Measurements from ENCODE around the gene SH3BP2.

SH3BP2 gene

DNA sequence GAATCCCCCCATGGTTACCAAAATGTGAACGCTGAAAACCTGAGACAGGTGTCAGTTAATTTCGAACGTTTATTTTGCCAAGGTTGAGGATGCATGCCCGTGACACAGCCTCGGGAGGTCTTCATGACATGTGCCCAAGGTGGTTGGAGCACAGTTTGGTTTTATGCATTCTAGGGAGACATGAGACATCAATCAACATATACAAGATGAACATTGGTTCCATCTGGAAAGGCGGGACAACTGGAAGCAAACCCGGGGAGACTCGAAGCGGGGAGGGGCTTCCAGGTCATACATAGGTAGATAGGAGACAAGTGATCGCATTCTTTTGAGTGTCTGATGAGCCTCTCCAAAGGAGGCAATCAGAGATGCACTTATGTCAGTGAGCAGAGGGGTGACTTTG, 11.0 kb upstream of the SH3BP2 start:
- no peak for DNase-seq (ENCODE audit: low read depth, low spot score)
- POLR2A ChIA-PET, result no interaction called here
- CTCF ChIA-PET, result interaction anchor here (1.1 to 2.6 kb wide), 3 partner anchors 17 to 18 kb away, joined by 4 to 5 read pairs (median 5); no protein-coding TSS in a partner anchor
- TF ChIP-seq, protein P1, sequence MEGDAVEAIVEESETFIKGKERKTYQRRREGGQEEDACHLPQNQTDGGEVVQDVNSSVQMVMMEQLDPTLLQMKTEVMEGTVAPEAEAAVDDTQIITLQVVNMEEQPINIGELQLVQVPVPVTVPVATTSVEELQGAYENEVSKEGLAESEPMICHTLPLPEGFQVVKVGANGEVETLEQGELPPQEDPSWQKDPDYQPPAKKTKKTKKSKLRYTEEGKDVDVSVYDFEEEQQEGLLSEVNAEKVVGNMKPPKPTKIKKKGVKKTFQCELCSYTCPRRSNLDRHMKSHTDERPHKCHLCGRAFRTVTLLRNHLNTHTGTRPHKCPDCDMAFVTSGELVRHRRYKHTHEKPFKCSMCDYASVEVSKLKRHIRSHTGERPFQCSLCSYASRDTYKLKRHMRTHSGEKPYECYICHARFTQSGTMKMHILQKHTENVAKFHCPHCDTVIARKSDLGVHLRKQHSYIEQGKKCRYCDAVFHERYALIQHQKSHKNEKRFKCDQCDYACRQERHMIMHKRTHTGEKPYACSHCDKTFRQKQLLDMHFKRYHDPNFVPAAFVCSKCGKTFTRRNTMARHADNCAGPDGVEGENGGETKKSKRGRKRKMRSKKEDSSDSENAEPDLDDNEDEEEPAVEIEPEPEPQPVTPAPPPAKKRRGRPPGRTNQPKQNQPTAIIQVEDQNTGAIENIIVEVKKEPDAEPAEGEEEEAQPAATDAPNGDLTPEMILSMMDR (IDR thresholded peaks at IDR 0.05; ENCODE audit: insufficient read depth, low read length, missing control alignments), result no peak
- no peak overlapping the region for H3K4me3 ChIP-seq (ENCODE audit: low read depth, low read length)

GRCh38 chr4:2783790-2784189, 9.1 kb upstream of the SH3BP2 start:
- TF ChIP-seq, protein P1 (IDR thresholded peaks at IDR 0.05; ENCODE audit: insufficient read depth, low read length, missing control alignments), result no peak
- no peak for DNase-seq (ENCODE audit: low read depth, low spot score)
- CTCF ChIA-PET, result interaction anchor here (0.7 kb wide), 2 partner anchors 11 to 20 kb away, joined by 3 read pairs; no protein-coding TSS in a partner anchor
- H3K4me3 ChIP-seq (ENCODE audit: low read depth, low read length), result no peak overlapping the region
- POLR2A ChIA-PET, result no interaction called here

DNA sequence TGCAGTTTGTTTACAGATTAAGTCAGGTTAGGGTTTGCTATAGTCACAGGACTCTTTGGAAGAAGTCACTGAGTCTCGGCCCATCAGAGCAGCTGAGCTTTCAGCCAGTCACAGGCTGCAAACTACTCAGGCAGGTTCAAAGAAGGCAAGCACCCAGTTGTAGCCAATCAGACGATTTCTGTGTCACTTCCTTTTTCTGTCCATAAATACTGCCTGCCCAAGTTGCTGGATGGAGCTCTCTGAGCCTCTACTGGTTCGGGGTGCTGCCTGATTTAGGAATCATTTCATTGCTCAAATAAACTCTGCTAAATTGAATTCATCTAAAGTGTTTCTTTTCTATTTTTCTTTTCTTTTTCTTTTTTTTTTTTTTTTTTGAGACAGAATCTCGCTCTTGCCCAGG, 7.3 kb upstream of the SH3BP2 start:
- POLR2A ChIA-PET, result no interaction called here

DNA sequence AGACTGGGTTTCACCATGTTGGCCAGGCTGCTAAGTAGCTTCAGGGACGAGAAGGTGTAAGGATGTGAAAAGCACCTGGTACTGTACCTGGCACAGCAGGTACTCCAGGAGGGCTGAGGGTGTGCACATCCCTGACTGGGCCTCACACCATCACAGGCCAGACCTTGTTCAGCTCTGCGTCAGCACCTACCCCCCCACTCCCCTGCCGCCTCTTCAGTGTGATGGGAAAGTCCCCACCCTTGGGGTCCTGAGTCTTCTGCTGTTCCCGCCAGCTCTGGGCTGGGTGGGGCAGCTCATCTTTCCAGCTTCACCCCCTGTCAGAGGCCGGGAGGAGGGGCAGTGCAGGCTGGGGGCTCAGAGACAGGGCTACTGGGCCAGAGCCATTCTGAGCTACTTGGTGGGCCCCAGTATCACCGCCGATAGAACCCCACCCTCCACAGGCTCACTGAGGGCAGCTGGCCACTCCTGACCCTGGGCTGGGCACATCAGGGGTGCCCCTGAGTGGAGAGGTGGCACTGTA, 6.7 kb upstream of the SH3BP2 start:
- H3K4me3 ChIP-seq (ENCODE audit: low read depth, low read length), result no peak overlapping the region
- no peak for DNase-seq (ENCODE audit: low read depth, low spot score)
- ChIA-PET CTCF (interaction anchor here (2.9 kb wide), 1 partner anchor 23 kb away, joined by 10 read pairs; no protein-coding TSS in a partner anchor), POLR2A (no interaction called here)
- TF ChIP-seq, protein P1 (IDR thresholded peaks at IDR 0.05; ENCODE audit: insufficient read depth, low read length, missing control alignments), result no peak

More for the DNA sequence above, 7.3 kb upstream of the SH3BP2 start:
- no peak for DNase-seq (ENCODE audit: low read depth, low spot score)
- CTCF ChIA-PET, result interaction anchor here (1.6 to 2.9 kb wide), 2 partner anchors 12 to 22 kb away, joined by 3 to 10 read pairs; no protein-coding TSS in a partner anchor
- TF ChIP-seq, protein P1 (IDR thresholded peaks at IDR 0.05; ENCODE audit: insufficient read depth, low read length, missing control alignments), result no peak
- no peak overlapping the region for H3K4me3 ChIP-seq (ENCODE audit: low read depth, low read length)

- no peak for DNase-seq (ENCODE audit: low read depth, low spot score)
- H3K4me3 ChIP-seq (ENCODE audit: low read depth, low read length), result no peak overlapping the region
- ChIA-PET CTCF (interaction anchor here (2.9 kb wide), 1 partner anchor 23 kb away, joined by 10 read pairs; no protein-coding TSS in a partner anchor), POLR2A (no interaction called here)
- TF ChIP-seq, protein P1 (IDR thresholded peaks at IDR 0.05; ENCODE audit: insufficient read depth, low read length, missing control alignments), result no peak
Measured at GRCh38 chr4:2786794-2787229, 6.1 kb upstream of the SH3BP2 start.

DNA sequence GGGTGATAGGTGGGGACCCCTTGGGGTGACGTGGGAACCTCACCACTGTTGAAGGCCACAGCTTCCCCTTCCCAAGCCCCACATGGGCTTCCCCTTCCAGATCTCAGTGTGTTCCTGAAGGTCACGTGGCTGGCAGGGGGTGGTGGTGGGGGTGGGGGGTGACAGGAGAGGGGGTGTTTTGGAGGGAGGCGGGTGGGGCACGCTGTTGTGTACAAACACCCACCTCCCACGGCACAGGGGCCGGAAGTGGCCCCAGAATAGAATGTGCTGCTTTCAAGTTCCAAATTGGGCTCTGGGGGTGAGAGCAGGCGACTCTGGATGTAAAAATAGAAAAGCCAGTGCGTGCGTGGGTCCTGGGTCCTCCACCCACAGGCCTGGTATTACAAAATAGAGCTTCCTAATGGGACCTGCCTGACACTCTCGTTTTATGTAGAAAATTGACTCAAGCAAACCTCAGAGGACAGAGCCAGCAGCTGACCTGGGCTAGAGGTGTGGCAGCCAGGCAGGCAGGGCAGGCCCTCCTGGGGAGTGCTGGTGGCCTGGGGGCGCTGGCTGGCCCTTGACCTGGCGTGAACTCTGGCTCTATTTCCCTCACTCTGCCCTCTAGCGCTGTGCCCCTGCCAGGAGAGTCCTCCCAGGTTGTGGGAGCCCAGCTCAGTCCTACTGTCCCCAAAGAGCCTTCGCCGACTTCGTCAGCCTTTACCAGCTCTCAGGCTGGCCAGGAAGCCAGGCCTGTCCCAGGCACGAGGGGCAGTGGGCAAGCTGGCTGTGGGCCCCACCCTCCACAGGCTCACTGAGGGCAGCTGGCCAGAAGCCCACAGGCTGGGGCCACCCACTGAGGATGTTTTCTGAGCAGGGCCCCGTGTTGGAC, 5.4 kb upstream of the SH3BP2 start:
- TF ChIP-seq, protein P1 (IDR thresholded peaks at IDR 0.05; ENCODE audit: insufficient read depth, low read length, missing control alignments), result no peak
- ChIA-PET CTCF (interaction anchor here (2.9 kb wide), 1 partner anchor 24 kb away, joined by 10 read pairs; no protein-coding TSS in a partner anchor), POLR2A (no interaction called here)
- no peak for DNase-seq (ENCODE audit: low read depth, low spot score)
- H3K4me3 ChIP-seq (ENCODE audit: low read depth, low read length), result no peak overlapping the region

Measured in AG04449 (cell line).